GM12874 (cell line): Measurements from ENCODE around the gene SERPINC1.

ENCODE experiments used
- TF ChIP-seq, protein P1 (sequence below): IDR thresholded peaks from 2 replicates; pipeline ENCODE4 v1.5.1; 2011; ENCODE audit warnings: low read depth, mild to moderate bottlenecking, control low read depth, low read length, moderate library complexity; ENCODE audit not compliant: insufficient read depth

The SERPINC1 gene

DNA sequence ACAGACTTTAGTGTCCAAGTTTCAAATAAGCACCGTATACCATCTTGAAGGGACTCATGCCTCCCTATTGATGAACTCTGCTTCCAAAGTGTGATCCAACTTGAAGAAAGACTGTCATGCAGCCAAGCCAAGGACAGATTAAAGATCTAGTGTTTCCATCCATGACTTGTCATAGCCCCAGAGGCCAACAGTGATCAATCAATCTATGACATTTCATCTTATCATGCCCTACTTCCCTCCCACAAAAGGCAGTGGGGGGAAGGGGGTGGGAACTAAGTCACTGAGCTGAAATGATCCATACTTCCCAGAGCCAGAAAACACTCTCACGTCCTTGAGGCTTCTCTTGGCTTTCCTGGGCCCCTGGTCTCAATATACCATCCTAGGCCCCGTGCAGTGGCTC lies 4.0 kb downstream of the SERPINC1 start:
- TF ChIP-seq, protein P1, sequence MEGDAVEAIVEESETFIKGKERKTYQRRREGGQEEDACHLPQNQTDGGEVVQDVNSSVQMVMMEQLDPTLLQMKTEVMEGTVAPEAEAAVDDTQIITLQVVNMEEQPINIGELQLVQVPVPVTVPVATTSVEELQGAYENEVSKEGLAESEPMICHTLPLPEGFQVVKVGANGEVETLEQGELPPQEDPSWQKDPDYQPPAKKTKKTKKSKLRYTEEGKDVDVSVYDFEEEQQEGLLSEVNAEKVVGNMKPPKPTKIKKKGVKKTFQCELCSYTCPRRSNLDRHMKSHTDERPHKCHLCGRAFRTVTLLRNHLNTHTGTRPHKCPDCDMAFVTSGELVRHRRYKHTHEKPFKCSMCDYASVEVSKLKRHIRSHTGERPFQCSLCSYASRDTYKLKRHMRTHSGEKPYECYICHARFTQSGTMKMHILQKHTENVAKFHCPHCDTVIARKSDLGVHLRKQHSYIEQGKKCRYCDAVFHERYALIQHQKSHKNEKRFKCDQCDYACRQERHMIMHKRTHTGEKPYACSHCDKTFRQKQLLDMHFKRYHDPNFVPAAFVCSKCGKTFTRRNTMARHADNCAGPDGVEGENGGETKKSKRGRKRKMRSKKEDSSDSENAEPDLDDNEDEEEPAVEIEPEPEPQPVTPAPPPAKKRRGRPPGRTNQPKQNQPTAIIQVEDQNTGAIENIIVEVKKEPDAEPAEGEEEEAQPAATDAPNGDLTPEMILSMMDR: no peak

DNA sequence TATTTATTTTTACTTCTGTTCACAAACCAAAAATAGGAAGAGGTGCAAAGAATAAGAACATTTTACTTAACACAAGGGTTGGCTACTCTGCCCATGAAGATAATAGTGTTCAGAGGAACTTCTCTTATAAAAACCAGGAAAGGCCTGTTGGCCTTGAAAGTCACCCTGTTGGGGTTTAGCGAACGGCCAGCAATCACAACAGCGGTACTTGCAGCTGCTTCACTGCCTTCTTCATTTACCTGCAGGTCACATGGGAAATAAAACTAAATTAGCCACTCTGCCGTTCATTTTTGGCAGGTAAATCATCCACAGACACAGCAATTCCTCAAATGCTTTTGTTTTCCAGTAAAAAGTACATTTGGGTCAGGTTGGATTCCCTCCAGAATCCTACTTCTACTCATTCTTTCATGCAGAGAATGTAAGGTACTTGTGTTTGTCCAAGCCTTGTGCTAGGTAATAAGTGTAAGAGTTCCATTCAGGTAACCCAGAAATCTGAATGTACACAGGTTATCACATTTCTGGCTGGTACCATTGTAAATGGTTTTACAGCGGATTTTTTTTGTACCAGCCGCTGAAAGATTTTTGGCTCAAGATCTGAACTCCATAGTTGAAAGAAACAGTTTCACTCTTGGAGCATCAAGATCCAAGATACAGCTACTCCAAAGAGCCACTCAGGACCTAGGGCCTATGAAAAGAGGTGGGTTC lies 13.1 kb downstream of the SERPINC1 start:
- TF ChIP-seq, protein P1: no peak

DNA sequence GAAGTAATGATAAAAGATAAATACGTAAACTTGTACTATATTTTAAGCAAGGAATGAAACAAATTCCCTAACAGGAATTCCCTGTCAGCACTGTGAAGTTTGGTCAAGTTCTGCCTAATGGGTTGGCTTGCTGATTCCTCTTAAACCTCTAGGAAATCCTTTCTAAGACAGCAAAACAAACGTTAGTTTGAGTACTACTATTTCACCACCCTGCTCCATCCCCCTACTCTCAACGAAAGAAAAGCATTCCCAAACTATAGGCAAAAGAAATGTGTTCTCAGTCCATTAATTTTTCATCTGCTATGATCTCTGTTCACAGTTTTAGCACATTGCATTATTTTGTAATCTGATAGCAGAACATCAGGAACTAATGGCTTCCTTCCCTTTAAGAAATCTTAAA lies 16.1 kb downstream of the SERPINC1 start:
- TF ChIP-seq, protein P1: no peak

DNA sequence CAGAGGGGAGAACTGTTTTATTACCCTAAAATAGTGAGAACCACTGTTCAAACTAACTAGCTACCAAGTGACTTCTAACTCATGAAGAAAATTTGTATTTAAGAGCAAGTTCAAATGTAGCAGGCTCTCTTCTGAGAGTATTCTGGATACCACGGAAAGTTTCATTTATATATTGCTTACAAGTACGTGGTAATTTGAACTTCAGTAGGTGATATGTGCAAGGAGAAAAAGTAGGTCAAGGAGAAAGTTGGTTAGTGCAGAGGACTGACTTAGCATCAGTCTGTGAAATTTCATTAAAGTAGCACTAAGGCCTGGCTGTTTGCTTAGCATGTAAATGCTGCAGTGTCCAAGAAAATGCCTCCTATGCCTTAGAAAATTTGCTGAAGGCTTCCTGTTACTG lies 16.7 kb downstream of the SERPINC1 start:
- TF ChIP-seq, protein P1: no peak

DNA sequence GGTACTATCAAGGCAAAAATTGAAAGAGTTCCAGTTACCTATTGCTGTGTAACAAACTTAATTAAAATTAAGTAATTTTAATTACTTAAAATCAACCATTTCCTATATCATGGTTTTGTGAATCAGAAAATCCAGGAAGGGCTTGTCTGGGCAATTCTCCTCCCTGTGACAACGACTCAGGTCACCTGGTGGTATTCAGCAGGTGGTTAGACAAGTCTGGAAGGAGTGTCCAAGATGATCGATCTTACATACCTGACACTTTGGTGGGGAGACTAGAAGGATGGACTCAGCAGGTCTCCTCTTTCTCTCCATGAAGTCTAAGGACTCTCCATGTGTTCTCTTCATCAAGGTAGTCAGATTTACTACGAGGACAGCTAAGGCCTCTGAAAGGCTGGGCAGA lies 22.9 kb downstream of the SERPINC1 start:
- TF ChIP-seq, protein P1: no peak

DNA sequence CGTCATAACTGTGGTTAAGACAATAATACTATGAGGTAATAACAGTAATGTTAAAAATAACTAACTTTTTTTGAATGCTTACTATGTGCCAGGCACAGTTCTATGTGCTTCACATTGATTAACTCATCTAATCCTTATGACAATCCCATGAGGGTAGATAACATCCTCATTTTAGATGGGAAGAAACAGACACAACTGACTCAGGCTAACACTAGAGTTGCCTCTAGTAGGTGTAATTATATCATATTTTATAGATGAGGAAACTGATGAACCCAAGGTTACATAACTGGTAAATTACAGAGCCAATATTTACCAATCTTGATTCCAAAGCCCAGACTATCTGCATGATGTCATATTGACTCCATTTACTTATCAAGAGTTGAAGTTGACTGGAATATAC lies 23.5 kb downstream of the SERPINC1 start:
- TF ChIP-seq, protein P1: no peak

DNA sequence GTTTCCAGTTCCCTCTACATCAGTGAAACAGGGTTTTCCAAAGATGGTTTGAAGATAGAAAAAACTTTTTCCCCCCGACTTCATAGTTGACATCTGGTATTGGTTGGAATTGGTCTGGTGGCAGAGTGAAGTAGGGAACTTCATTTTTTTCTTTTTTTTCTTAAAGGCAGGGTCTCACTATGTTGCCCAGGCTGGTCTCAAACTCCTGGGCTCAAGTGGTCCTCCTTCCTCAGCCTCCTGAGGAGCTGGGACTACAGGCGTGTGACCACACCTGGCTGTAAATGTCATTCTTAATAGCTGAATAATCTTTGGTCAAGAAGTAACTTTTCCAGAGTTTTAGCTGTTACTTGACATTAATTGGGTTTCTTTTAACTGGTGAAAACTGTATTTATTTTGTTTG lies 27.2 kb downstream of the SERPINC1 start:
- TF ChIP-seq, protein P1: no peak
